Activated B cell treated with CpG ODN at 0.5 μM for 24 hours (primary cell): Measurements from ENCODE around the gene OR13C3. TPM values are rescaled to one million over a fixed set of nuclear protein-coding genes. Genes with fewer than 3 reads are reported as not detected.
"Not testable (repeated sequence)": the region's sequence is repeated elsewhere in the genome, so short reads cannot be mapped to it uniquely, and the experiment has no call there.

Source experiments
- ATAC-seq: fragments of 200-7000 bp; cut with Tn5 transposase; one replicate; pipeline ENCODE4 v1.10.0; 2021; ENCODE audit warnings: low read depth, mild to moderate bottlenecking, moderate library complexity
- CTCF ChIA-PET: fragments of 350-600 bp; sonication (Branson Sonifier 250); formaldehyde crosslinking; loops from one replicate; lab custom pipeline; 2021; ENCODE audit warnings: antibody characterized with exemption; lab: Charles Lee
- POLR2A ChIA-PET: fragments of 350-600 bp; sonication (Branson Sonifier 250); formaldehyde crosslinking; loops from one replicate; lab custom pipeline; 2021; ENCODE audit warnings: antibody characterized with exemption; lab: Charles Lee
- DNase-seq: peaks from one replicate; pipeline ENCODE4 v3.0.0; 2022
- H3K27ac Mint-ChIP-seq: one replicate; pipeline ENCODE4 v1.8.0; 2020; ENCODE audit warnings: mixed read lengths
- H3K27me3 Mint-ChIP-seq: one replicate; pipeline ENCODE4 v1.8.0; 2021; ENCODE audit warnings: mixed read lengths
- H3K36me3 Mint-ChIP-seq: one replicate; pipeline ENCODE4 v1.8.0; 2021; ENCODE audit warnings: low read depth, mixed read lengths
- H3K4me1 Mint-ChIP-seq: one replicate; pipeline ENCODE4 v1.8.0; 2021; ENCODE audit warnings: mixed read lengths
- H3K4me3 Mint-ChIP-seq: one replicate; pipeline ENCODE4 v1.8.0; 2020; ENCODE audit warnings: mild to moderate bottlenecking, mixed read lengths
- H3K9me3 Mint-ChIP-seq: one replicate; pipeline ENCODE4 v1.8.0; 2020; ENCODE audit warnings: mixed read lengths
- intact Hi-C: fragments of 100-400 bp; cut with micrococcal nuclease; formaldehyde crosslinking; loops from one replicate; pipeline ENCODE4 v1.15.1; 2024
- total RNA-seq: library from RNA; stranded (reverse); gene quantifications from 2 replicates; pipeline ENCODE4 v1.2.3, GENCODE V29; 2022
- TF ChIP-seq, protein P1 (sequence below): fragments of 200-600 bp; IDR thresholded peaks from one replicate; pipeline ENCODE4 v1.8.0; 2022; ENCODE audit warnings: antibody characterized with exemption, mild to moderate bottlenecking

OR13C3 gene
- total RNA-seq, 1 donor from 2014 or later, result not detected

DNA sequence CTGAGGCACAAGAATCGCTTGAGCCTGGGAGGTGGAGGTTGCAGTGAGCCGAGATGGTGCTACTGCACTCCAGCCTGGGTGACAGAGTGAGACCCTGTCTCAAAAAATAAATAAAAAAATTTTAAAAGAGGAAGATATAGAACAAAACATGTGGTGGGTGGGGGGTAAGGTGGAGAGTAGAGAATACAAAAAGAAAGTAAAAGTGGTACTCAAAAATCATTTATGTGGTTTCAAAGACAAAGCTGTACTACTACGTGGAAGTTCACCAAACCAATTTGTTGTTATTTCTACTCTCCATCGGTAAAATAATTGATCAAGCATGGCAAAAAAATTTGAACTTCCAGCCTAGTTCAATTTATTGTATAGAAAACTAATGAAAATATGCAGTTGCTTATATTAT lies 8.0 kb upstream of the OR13C3 start:
- ChIA-PET POLR2A (no interaction called here), CTCF (no interaction called here)
- intact Hi-C loops, result no loop called here
- ATAC-seq (no peak), DNase-seq (no peak)
- no peak overlapping the region for H3K4me3 Mint-ChIP-seq
- no peaks in the 10 kb centered on the region for H3K9me3 Mint-ChIP-seq
- H3K27me3 Mint-ChIP-seq, result no peaks in the 10 kb centered on the region
- no peaks in the 10 kb centered on the region for H3K4me1 Mint-ChIP-seq
- H3K27ac Mint-ChIP-seq, result no peak overlapping the region
- TF ChIP-seq, protein P1, sequence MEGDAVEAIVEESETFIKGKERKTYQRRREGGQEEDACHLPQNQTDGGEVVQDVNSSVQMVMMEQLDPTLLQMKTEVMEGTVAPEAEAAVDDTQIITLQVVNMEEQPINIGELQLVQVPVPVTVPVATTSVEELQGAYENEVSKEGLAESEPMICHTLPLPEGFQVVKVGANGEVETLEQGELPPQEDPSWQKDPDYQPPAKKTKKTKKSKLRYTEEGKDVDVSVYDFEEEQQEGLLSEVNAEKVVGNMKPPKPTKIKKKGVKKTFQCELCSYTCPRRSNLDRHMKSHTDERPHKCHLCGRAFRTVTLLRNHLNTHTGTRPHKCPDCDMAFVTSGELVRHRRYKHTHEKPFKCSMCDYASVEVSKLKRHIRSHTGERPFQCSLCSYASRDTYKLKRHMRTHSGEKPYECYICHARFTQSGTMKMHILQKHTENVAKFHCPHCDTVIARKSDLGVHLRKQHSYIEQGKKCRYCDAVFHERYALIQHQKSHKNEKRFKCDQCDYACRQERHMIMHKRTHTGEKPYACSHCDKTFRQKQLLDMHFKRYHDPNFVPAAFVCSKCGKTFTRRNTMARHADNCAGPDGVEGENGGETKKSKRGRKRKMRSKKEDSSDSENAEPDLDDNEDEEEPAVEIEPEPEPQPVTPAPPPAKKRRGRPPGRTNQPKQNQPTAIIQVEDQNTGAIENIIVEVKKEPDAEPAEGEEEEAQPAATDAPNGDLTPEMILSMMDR, result no peak
- no peaks in the 10 kb centered on the region for H3K36me3 Mint-ChIP-seq

DNA sequence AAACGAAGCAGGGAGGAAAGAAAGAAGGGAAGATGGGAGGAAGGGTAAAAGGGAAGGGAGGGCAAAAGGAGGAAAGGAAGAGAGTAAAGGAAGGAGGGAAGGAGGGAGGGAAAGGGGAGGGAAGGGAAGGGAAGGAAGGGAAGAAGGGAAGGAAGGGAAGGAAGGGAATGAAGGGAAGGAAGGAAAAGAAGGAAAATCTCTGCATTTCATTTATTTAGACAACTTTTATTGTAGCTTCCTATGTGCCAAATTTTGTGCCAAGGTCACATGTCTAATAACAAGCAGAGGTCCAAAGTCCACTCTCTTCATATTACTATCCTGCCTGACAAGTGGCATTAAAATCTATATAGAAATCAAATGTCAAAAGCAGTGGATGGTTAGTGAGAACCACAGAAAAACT lies 2.6 kb upstream of the OR13C3 start:
- Mint-ChIP-seq H3K36me3 (no peaks in the 10 kb centered on the region), H3K27me3 (no peaks in the 10 kb centered on the region), H3K4me3 (no peak overlapping the region), H3K4me1 (no peaks in the 10 kb centered on the region), H3K9me3 (no peaks in the 10 kb centered on the region), H3K27ac (no peak overlapping the region)
- intact Hi-C loops, result no loop called here
- no peak for DNase-seq
- TF ChIP-seq, protein P1, result no peak
- no peak for ATAC-seq
- CTCF ChIA-PET, result no interaction called here
- POLR2A ChIA-PET, result no interaction called here

DNA sequence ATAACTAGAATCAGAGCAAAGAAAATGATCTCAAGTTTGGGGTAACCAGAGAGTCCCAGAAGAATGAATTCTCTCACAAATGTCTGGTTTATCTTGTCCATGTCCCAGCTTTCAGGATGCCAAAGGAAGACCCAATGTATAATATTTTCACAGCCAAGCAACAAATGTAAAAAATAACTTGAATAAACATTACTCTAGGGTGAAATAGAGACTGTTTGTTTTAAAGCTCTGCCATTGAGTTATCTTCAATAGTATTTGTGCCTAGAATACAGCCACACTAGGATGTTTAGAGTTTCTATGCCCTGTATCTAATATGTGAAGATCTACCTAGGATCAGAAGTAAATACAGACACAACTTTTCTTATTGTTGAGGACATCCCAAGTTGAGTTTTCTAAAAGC lies 9.5 kb downstream of the OR13C3 start, which contains the start of gene OR13C4:
OR13C4 (minus strand) TSS at position 101 of the 400 bp plus-strand sequence; CDS start at position 101, 0 bp downstream.
- no peak for ATAC-seq
- no peak for DNase-seq
- no peaks in the 10 kb centered on the region for H3K36me3 Mint-ChIP-seq
- TF ChIP-seq, protein P1, result no peak
- ChIA-PET POLR2A (no interaction called here), CTCF (no interaction called here)
- H3K27me3 Mint-ChIP-seq, result no peaks in the 10 kb centered on the region
- intact Hi-C loops, result no loop called here
- H3K4me3 Mint-ChIP-seq, result no peak within 1 kb of the TSS
- H3K4me1 Mint-ChIP-seq, result no peaks in the 10 kb centered on the region
- no peak within 1 kb of the TSS for H3K27ac Mint-ChIP-seq
- H3K9me3 Mint-ChIP-seq, result no peaks in the 10 kb centered on the region

DNA sequence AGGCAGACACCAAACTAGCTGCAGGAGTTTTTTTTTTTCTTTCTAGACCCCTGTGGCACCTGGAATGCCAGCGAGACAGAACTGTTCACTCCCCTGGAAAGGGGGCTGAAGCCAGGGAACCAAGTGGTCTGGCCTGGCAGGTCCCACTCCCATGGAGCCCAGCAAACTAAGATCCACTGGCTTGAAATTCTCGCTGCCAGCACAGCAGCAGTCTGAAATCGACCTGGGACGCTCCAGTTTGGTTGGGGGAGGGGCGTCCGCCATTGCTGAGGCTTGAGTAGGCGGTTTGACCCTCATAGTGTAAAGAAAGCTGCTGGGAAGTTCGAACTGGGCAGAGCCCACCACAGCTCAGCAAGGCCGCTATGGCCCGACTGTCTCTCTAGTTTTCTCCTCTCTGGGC lies 16.4 kb downstream of the OR13C3 start:
- H3K36me3 Mint-ChIP-seq, H3K4me3 Mint-ChIP-seq, ATAC-seq, POLR2A ChIA-PET, CTCF ChIA-PET, H3K4me1 Mint-ChIP-seq, H3K27ac Mint-ChIP-seq, intact Hi-C loops, H3K9me3 Mint-ChIP-seq, H3K27me3 Mint-ChIP-seq, DNase-seq: not testable (repeated sequence)

DNA sequence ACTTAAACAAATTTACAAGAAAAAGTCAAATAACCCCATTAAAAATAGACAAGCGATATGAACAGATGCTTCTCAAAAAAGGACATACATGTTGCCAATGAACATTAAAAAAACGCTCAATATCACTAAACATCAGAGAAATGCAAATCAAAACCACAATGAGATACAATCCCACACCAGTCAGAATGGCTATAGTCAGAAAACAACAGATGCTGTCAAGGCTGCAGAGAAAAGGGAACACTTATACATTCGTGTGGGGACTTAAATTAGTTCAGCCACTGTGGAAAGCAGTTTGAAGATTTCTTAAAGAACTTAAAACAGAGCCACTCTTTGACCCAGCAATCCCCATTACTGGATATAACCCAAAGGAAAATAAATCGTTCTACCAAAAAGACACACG lies 21.8 kb downstream of the OR13C3 start:
- intact Hi-C loops, result no loop called here
- H3K36me3 Mint-ChIP-seq, result no peaks in the 10 kb centered on the region
- no peak overlapping the region for H3K27ac Mint-ChIP-seq
- H3K9me3 Mint-ChIP-seq, result no peaks in the 10 kb centered on the region
- peaks cover 2% of the 10 kb centered on the region for H3K27me3 Mint-ChIP-seq
- ChIA-PET POLR2A (no interaction called here), CTCF (no interaction called here)
- no peak overlapping the region for H3K4me3 Mint-ChIP-seq
- ATAC-seq (no peak), DNase-seq (no peak)
- no peaks in the 10 kb centered on the region for H3K4me1 Mint-ChIP-seq
- TF ChIP-seq, protein P1, result no peak

DNA sequence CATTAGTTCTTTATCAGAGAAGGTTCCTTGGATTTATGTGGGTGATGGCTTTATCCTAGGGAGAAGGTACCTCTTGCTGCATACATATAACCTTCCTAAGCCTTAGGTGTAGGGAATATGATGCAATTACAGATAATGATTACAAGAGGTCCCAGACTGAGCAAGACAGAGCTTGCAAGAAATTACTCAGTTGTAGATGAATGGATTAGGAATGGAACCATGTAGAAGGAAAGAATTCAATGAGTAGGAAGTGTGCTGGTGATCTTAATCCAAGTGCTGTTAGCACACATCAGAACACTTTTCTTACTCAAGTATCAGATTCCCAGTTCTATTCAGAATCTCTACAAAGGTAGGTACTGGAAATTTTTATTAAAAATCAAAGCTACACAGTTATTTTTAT lies 30.1 kb downstream of the OR13C3 start:
- TF ChIP-seq, protein P1, result no peak
- H3K27ac Mint-ChIP-seq, result no peak overlapping the region
- no peaks in the 10 kb centered on the region for H3K4me1 Mint-ChIP-seq
- intact Hi-C loops, result no loop called here
- no peak overlapping the region for H3K4me3 Mint-ChIP-seq
- H3K27me3 Mint-ChIP-seq, result peaks cover 2% of the 10 kb centered on the region
- no peak for DNase-seq
- no peak for ATAC-seq
- ChIA-PET POLR2A (no interaction called here), CTCF (no interaction called here)
- H3K36me3 Mint-ChIP-seq, result no peaks in the 10 kb centered on the region
- peaks cover 3% of the 10 kb centered on the region for H3K9me3 Mint-ChIP-seq
